ENCODE results near the gene ACBD4.

DNA sequence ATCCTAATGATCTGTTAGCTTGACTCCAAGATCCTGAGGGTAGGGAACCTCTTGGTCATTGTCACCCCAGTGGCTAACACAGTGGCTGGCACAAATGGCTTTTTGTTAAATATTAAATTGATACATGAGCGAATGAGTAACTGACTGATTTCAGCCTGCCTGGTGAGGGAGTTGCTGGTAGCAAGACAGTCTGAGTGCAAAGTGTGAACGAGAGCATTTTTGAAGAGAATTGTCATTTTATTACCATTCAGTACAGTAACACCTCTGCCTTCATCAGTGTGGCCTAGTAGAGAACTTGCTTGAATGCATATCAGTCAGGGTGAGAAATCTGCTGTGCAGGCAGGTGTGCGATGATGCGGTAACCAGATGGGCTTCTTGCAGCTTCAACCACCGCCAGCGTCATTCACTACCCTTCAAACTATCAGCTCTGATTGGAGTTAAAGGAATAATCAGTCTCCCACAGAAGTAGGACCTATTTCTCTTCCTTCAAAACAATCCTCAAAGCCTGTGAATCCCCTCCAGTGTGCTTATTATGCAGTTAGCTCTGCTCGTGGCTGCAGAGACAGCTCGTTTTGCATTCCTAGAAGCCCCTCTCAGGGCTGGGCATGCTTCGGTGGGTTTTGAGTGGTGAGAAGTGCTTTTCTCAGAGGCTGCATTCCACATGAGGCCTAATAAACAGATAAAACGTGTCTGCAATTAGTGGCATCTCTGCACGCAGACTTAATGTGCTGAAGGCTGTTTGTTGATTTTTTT lies 55.2 kb downstream of the ACBD4 start:
- TF ChIP-seq TAF1 (IDR thresholded peaks at IDR 0.05; ENCODE audit: low read depth) (no peak), POLR2AphosphoS5 (IDR thresholded peaks at IDR 0.05) (peak; percentile 19), EZH2 (IDR thresholded peaks at IDR 0.05; ENCODE audit: borderline replicate concordance, insufficient read depth, low read length, poor library complexity, severe bottlenecking) (no peak), EP300 (conservative IDR thresholded peaks at IDR 0.05; ENCODE audit: poor library complexity, severe bottlenecking) (peak; percentile 48), MXI1 (conservative IDR thresholded peaks at IDR 0.05; ENCODE audit: poor library complexity, severe bottlenecking) (peak; percentile 27), SMC3 (conservative IDR thresholded peaks at IDR 0.05; ENCODE audit: poor library complexity) (no peak), RAD21 (conservative IDR thresholded peaks at IDR 0.05) (no peak)
- TF ChIP-seq, protein P1, sequence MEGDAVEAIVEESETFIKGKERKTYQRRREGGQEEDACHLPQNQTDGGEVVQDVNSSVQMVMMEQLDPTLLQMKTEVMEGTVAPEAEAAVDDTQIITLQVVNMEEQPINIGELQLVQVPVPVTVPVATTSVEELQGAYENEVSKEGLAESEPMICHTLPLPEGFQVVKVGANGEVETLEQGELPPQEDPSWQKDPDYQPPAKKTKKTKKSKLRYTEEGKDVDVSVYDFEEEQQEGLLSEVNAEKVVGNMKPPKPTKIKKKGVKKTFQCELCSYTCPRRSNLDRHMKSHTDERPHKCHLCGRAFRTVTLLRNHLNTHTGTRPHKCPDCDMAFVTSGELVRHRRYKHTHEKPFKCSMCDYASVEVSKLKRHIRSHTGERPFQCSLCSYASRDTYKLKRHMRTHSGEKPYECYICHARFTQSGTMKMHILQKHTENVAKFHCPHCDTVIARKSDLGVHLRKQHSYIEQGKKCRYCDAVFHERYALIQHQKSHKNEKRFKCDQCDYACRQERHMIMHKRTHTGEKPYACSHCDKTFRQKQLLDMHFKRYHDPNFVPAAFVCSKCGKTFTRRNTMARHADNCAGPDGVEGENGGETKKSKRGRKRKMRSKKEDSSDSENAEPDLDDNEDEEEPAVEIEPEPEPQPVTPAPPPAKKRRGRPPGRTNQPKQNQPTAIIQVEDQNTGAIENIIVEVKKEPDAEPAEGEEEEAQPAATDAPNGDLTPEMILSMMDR (IDR thresholded peaks at IDR 0.05; ENCODE audit: poor library complexity, severe bottlenecking): peak; percentile 10
- TF ChIP-seq, protein P2, sequence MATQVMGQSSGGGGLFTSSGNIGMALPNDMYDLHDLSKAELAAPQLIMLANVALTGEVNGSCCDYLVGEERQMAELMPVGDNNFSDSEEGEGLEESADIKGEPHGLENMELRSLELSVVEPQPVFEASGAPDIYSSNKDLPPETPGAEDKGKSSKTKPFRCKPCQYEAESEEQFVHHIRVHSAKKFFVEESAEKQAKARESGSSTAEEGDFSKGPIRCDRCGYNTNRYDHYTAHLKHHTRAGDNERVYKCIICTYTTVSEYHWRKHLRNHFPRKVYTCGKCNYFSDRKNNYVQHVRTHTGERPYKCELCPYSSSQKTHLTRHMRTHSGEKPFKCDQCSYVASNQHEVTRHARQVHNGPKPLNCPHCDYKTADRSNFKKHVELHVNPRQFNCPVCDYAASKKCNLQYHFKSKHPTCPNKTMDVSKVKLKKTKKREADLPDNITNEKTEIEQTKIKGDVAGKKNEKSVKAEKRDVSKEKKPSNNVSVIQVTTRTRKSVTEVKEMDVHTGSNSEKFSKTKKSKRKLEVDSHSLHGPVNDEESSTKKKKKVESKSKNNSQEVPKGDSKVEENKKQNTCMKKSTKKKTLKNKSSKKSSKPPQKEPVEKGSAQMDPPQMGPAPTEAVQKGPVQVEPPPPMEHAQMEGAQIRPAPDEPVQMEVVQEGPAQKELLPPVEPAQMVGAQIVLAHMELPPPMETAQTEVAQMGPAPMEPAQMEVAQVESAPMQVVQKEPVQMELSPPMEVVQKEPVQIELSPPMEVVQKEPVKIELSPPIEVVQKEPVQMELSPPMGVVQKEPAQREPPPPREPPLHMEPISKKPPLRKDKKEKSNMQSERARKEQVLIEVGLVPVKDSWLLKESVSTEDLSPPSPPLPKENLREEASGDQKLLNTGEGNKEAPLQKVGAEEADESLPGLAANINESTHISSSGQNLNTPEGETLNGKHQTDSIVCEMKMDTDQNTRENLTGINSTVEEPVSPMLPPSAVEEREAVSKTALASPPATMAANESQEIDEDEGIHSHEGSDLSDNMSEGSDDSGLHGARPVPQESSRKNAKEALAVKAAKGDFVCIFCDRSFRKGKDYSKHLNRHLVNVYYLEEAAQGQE (IDR thresholded peaks at IDR 0.05; ENCODE audit: borderline replicate concordance): no peak

Data from neural cell (in vitro differentiated cells).